HT-29 (cell line): Measurements from ENCODE around the gene SULT2A1. TPM values are rescaled to one million over a fixed set of nuclear protein-coding genes. Genes with fewer than 3 reads are reported as not detected.
"Not testable (repeated sequence)": the region's sequence is repeated elsewhere in the genome, so short reads cannot be mapped to it uniquely, and the experiment has no call there.

Experiments
- DNase-seq: peaks from one replicate; pipeline ENCODE4 v3.0.0-alpha.2; 2015; ENCODE audit warnings: low spot score
- total RNA-seq: library from RNA; depleted of rRNA; stranded (reverse); fragments of >200 nt; shearing (Covaris generic); gene quantifications from 2 replicates; pipeline ENCODE4 v1.2.3, GENCODE V29; 2014; rRNA removed

Gene SULT2A1, protein sequence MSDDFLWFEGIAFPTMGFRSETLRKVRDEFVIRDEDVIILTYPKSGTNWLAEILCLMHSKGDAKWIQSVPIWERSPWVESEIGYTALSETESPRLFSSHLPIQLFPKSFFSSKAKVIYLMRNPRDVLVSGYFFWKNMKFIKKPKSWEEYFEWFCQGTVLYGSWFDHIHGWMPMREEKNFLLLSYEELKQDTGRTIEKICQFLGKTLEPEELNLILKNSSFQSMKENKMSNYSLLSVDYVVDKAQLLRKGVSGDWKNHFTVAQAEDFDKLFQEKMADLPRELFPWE
- total RNA-seq = not detected in 2 replicates

DNA sequence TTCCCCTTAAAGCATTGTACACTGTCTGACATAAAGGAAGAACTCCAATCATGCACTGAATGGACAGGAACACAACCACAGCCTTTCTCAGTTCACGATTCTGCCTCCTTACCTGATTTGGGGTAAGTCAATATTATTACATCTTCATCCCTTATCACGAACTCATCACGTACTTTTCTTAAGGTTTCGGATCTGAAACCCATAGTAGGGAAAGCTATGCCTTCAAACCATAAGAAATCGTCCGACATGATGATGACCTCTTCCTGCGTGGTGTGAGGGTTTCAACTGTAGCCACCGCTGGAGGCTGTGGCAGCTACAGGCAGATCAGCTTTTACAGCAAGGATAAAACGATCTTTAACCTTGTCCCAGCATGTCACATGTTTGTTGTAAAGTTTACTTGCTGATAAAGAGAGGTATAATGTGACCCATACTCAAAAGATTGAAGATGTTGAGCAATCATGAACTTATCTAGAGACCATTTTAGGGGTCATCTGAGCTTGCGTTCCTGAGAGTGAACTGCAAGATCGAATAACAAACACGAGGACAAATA, at the start of gene SULT2A1:
Gene SULT2A1 (minus strand): TSS at position 306 of the 550 bp plus-strand sequence. CDS start 58 bp downstream, at position 248.
- no peak for DNase-seq

DNA sequence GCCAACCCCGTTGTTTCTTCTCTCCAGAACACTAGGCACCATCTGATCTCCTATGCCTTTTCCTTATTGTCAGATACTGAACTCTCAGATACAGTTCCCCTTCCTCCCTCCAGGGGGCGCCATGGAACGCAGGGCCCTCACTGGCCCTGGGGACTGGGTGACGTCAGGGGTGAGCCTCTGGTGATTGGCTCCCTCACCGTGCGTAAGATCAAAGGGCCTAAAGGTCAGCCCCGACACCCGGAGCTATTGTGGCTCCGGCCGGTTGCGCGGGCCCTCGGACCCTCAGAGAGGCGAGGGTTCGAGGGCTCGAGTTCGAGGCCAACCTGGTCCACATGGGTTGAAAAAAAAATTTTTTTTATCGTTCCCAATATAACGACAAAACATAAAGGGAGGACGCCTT, 42.5 kb upstream of the SULT2A1 start:
- not testable (repeated sequence) for DNase-seq

DNA sequence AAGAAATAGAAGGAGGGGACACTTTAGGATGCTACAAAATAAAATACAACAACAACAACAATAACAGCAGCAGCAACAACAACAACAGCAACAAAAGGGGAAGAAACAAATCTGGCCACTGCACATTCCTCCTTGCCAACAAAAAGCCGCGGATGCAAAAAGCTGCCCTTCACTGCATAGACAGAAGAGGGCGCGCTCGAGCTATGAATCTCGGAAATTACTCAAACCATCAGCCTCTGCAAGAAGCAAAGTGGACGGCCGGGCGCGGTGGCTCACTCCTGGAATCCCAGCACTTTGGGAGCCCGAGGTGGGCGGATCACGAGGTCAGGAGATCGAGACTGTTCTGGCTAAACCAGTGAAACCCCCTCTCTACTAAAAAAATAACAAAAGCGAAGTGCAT, 34.0 kb upstream of the SULT2A1 start:
- DNase-seq = not testable (repeated sequence)

DNA sequence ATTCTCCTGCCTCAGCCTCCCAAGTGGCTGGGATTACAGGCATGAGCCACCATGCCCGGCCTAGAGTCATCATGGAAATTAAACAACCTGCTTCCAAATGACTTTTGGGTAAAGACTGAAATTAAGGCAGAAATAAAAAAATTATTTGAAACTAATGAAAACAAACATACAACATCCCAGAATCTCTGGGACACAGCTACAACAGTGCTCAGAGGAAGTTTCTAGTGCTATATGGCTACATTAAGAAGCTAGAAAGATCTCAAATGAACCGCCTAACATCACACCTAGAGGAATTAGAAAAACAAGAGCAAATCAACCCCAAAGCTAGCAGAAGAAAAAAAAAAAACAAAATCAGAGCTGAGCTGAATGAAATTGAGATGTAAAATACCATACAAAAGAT, 24.1 kb upstream of the SULT2A1 start:
- not testable (repeated sequence) for DNase-seq

DNA sequence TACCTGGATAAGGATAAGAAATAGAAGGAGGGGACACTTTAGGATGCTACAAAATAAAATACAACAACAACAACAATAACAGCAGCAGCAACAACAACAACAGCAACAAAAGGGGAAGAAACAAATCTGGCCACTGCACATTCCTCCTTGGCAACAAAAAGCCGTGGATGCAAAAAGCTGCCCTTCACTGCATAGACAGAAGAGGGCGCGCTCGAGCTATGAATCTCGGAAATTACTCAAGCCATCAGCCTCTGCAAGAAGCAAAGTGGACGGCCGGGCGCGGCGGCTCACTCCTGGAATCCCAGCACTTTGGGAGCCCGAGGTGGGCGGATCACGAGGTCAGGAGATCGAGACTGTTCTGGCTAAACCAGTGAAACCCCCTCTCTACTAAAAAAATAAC, 23.2 kb upstream of the SULT2A1 start:
- DNase-seq = not testable (repeated sequence)

DNA sequence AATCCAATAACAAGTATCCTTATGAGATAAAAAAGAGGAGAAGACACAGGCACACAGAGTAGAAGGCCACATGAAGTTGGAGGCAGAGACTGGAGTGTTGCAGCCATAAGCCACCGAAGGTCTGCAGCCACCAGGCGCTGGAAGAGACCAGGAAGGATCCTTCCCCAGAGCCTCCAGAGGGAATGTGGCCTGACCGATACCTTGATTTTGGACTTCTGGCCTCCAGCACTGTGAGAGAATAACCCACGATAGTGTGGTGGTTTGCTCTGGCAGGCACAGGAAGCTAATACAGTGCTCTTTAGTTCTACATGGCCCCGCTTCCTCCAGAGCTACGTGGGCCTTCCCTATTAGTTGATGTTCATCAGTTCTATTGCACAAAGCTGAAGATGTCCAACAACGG, 15.3 kb upstream of the SULT2A1 start:
- DNase-seq = no peak

DNA sequence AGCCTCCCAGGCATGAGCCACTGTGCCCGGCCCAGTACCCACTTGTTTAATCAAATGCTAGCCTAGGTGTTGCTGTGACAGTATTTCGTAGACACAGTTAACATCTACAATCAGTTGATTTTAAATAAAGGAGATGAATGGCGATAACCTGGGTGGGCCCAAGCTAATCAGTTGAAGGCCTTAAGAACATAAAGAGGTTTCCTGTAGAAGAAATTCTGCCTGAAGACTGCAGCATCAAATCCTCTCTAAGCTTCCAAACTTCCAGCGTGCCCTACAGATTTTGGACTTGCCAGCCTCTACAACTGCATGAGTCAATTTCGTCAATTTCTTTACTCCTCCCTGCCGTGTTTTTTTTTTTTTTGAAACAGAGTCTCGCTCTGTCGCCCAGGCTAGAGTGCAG, 13.2 kb upstream of the SULT2A1 start:
- DNase-seq = no peak

DNA sequence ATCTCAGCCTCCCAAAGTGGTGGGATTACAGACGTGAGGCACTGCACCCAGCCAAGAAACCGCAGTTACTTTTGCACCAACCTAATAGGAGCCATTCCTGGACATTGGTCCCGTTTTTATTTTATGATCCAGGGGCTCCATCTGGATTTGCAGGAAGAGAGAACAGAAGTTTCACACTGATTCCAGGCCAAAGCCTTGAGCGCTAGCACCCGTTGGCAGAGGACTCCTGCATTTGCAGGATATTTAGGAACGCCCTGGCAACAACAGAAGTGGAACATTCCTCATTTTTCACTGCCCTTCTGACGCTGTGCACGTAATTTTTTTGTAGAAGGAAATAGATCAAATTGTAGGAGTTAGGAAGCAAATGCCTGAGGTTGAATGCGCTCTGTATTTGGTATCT, 11.7 kb upstream of the SULT2A1 start:
- DNase-seq = no peak

DNA sequence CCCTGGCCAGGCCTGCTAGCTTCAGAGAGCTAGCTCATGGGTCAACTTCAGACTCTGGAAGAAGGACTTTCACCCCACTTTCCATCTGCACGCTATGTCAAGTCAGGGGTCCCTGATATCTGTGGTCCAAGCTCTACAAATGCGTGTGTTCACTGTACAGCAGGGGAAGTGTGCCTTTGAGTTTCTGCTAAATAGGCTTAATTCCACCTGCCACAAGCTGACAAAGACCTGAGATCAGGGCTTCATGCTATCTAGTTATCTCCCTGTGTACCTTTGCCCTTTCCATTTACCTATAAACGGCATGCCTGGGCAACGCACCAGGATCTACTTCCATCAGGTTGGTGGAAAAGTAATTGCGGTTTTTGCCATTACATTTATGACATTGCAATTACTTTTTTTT, 10.7 kb upstream of the SULT2A1 start:
- no peak for DNase-seq

DNA sequence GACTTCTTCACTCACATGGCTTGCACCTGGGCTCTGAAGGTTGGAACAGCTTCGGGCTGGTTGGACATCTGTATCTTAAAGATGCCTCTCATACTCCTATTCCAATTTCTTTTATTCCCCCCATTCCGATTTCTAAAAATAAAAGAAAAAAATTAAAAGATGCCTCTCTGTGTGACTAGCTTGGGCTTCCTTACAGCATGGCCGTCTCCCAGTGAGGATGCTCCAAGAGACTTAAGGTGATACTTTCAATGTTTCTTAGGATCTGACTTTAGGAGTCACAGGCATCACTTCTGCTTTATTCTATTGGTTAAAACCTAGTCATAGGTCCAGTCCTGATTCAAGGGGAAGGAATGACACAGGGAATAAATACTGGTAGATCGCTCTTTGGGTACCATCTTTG, 9.9 kb upstream of the SULT2A1 start:
- DNase-seq = no peak

DNA sequence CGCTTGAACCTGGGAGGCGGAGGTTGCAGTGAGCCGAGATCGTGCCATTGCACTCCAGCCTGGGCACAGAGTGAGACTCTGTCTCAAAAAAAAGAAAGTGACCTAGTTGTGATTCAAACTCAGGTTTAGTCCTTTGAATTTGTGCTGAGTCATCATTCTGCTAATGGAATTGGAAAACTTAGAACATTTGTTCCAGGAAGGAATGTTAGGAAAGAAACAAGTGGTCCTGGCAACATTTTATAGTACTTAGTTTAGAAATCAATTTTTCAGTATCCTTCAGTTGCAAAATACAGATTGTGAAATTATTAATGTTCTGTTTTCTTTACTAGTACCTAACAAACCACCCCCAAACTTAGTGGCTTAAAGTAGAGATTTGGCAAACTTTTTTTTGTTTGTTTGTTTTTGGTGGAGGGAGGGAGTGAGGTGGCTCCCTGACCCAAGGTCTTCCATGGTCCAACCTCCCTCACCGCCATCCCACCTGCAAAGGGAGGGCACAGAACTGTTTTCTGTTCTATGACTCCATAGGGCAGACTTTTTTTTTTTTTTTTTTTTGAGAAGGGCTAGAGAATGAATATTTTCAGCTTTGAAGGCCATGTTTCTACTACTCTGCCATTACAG, 9.2 kb upstream of the SULT2A1 start:
- DNase-seq = no peak

DNA sequence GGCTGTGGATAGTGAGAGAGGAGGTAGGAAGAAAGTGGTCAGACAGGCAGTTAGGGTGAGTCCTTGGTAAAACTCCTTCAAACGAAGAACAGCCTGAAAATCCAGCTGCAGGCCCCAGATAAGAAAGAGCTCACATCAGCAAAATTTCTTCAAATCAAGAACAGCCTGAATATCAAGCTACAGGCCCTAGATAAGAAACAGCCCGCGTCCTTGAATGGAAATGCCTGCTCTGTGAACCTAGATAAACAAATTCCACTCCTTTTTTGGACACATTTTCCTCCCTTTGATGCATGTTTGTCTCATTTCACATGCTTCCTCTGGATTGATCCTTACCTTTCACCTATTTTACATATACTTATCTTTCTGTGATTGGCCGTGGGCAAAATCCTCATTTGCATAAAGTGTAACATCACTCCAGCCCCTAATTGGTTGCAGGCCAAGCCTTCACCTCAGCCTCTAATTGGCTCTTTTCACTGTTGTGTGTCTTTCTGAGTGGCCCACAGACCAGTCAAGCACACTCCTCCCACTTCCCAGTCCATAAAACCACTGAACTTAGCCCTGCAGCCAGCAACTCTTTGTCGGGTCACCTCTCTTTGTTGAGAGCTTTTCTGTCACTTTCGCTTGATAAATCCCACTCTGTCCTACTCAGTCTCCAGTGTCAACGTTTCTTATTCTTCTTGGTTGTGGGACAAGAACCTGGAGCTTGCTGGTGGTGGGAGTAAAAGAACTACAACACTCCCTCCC, 6.0 kb upstream of the SULT2A1 start:
- DNase-seq = no peak

DNA sequence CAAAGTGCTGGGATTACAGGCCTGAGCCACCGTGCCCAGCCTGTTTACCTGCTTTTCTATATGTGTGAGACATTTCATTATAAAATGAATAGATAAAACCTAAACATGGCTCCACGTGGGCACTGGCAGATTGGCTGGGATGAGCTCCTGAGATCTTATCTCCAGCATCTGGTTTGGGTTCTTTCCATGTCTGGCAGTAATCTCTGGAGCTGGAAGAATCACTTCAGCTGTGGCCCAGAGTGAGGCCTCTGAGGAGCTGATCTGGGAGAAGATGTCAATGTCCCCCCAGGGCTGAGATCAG, 5.5 kb upstream of the SULT2A1 start:
- DNase-seq = no peak

DNA sequence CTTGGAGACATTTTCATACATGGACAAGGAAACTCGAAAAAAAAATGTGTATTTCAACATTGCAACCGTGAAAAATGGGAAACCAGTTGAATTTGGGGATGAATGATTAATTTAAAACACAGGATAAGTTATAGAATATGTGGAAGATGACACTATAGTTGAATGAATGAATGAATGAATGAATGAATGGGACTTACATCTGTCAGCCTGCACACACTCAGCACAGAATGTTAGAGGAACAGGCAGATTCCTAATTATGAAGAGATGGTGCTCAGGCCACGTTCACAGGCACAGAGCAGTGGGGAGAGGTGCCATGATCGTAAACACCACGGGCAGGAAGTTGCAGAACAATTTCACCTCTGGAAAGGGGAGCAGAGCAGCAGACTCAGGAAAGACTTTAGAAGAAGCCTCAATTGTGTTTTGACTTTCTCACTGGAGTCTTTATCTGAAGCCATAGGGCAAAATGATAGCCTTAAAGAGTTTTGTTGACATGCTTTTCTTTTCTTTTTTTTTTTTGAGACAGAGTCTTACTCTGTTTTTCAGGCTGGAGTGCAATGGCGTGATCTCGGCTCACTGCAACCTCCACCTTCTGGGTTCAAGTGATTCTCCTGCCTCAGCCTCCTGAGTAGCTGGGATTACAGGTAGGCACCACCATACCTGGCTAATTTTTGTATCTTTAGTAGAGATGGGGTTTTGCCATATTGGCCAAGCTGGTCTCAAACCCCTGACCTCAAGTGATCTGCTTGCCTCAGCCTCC, 4.9 kb upstream of the SULT2A1 start:
- DNase-seq = no peak

DNA sequence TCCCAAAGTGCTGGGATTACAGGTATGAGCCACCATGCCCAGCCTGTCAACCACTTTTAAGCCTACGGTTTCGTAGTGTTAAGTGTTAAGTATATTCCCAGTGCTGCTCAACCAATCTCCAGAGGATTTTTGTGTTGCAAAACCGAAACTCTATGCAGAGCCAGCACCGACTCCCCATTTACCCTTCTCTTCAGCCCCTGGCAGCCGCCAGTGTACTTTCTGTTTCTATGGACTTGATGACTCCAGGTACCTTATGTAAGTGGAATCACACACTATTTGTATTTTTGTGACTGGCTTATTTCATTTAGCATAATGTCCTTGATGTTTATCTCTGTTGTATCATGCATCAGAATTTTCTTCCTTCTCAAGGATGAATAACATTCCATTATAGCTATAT, 1.1 kb downstream of the SULT2A1 start:
- no peak for DNase-seq

DNA sequence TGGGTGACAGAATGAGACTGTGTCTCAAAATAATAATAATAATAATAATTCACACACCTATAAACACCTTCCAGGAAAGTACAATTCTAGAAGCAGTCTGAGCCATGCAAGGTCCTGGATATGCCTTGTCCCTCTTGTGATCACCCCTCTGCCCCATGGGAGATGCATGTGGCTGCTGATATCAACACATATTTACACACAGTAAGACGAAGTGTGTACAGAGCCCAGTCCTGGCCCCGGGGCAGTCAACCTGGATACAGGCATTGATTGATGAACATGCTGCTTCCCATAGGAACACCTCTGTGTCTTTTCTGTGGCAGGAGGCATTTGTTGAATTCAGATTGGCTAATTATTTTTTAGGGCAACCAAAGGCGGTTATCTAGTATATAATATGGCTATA, 3.2 kb downstream of the SULT2A1 start:
- DNase-seq = no peak

DNA sequence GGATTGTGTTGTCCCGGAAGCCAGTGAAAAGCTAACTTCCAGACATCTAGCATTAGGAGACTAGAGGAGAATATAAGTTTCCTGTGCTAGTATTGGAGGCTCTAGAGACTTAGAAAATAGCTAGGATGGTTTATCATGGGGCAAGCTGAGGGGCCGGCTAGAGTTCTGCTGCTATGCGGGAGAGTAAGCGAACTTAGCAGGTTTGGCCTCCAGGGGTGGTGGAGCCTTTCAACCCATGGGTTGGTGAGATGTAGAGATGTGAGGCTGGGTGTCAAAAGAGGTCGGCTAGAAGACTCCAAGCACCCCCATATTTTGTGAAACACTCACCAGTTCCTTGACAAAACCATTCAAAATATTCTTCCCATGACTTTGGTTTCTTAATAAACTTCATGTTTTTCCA, 4.4 kb downstream of the SULT2A1 start:
- DNase-seq = no peak

DNA sequence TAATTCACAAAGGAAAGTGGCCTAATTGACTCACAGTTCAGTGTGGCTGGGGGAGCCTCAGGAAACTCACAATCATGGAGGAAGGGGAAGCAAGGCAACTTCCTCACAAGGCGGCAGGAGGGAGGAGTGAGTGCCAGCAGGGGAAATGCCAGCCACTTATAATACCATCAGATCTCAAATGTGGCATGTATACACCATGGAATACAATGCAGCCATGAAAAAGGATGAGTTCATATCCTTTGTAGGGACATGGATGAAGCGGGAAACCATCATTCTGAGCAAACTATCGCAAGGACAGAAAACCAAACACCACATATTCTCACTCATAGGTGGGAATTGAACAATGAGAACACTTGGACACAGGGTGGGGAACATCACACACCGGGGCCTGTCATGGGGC, 6.7 kb downstream of the SULT2A1 start:
- not testable (repeated sequence) for DNase-seq

DNA sequence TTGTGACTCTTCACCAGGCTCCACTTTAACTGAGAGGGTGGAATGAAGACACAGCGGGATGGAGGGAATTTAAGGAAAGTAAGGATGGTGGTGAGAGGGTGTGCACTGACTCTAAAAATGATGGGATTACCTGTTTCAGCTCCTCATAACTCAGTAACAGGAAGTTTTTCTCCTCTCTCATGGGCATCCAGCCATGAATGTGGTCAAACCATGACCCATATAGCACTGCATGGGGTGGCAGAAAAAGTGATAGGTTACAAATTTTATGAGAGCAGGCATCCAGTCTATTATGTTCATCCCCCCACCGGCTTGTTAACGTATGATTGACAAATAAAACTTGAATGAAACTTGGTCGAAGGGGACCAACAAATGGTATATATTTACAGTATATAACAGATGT, 7.2 kb downstream of the SULT2A1 start:
- no peak for DNase-seq

DNA sequence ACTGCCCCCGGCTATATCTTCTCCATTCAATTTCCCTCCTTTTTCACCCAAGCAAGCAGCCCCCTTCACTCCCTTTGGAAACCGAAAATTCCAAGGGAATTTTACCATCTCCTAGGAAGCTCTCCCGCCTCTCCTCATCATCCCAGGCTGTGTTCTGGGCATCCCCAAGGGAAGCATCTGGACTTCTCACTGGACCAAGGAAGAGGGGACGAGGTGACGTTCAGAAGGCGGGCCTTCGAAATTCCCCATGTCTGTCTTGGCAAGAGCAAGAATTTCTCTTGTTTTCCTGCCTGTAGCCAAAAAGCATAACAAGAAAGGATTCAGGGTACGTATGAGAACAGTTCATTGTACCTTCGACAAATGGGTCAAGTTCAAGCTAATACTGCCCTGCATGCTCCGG, 20.9 kb downstream of the SULT2A1 start:
- no peak for DNase-seq

DNA sequence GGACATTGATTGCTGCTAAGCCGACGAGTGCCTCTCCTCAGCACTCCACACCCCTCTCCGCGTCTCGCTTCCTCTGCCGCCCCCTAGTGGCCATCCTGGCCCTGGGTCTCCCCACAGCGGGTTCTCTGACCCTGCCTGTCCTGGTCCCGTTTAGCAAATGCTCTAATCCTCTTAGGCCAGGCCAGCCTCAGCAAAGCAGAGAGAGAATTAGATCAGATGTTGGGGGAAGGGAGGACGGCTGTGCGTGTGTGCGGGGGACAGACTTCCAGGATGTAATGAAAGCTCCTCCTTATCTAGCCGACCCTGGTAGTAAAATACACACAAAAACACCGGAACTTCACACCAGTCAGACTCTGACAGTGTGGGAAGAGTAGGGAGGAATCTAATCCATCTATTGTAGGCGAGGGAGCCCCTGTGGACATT, 22.6 kb downstream of the SULT2A1 start:
- peak; percentile 98 for DNase-seq

DNA sequence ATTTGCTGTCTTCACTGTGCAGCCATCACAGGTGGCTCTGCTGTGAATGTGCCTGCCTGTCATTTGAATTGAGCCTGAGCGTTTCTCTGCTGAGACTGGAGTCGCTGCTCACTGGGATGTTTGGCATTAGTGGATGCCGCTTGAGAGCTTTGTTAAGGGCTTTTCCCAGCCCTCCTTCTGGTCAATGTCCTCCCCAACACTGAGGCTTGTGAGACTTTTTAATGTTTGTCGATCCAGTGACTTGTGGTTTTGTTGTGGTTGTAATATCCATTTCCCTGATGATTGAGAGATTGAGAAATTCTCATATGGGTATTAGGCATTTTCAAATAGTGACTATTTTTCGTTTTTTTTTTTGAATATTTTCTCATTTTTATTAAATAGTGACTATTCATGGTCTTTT, 24.5 kb downstream of the SULT2A1 start:
- no peak for DNase-seq
